ENCODE measurements around the gene NTRK2.
"Not testable (repeated sequence)": the region's sequence is repeated elsewhere in the genome, so short reads cannot be mapped to it uniquely, and the experiment has no call there.

NTRK2 gene

GRCh38 chr9:84898188-84898587 lies 228.7 kb downstream of the NTRK2 start:
- H3K4me3 ChIP-seq (ENCODE audit: low read length), result no peak overlapping the region
- no peak for DNase-seq (ENCODE audit: low read depth)
- TF ChIP-seq CTCF (conservative IDR thresholded peaks at IDR 0.05; ENCODE audit: low read depth, low read length), result no peak

GRCh38 chr9:84898618-84899017 lies 229.1 kb downstream of the NTRK2 start:
- not testable (repeated sequence) for DNase-seq (ENCODE audit: low read depth); H3K4me3 ChIP-seq (ENCODE audit: low read length)

GRCh38 chr9:84899326-84899725 lies 229.8 kb downstream of the NTRK2 start:
- no peak for DNase-seq (ENCODE audit: low read depth)
- no peak overlapping the region for H3K4me3 ChIP-seq (ENCODE audit: low read length)
- no peak for TF ChIP-seq CTCF (conservative IDR thresholded peaks at IDR 0.05; ENCODE audit: low read depth, low read length)

GRCh38 chr9:84900421-84900820 lies 230.9 kb downstream of the NTRK2 start:
- no peak for DNase-seq (ENCODE audit: low read depth)
- H3K4me3 ChIP-seq (ENCODE audit: low read length), result no peak overlapping the region
- TF ChIP-seq CTCF (conservative IDR thresholded peaks at IDR 0.05; ENCODE audit: low read depth, low read length), result no peak

- peak; percentile 10 for DNase-seq (ENCODE audit: low read depth)
- no peak overlapping the region for H3K4me3 ChIP-seq (ENCODE audit: low read length)
- TF ChIP-seq CTCF (conservative IDR thresholded peaks at IDR 0.05; ENCODE audit: low read depth, low read length), result no peak
Measured at GRCh38 chr9:84903963-84904362, 234.4 kb downstream of the NTRK2 start.

GRCh38 chr9:84916769-84917168 lies 247.2 kb downstream of the NTRK2 start:
- no peak for DNase-seq (ENCODE audit: low read depth)
- H3K4me3 ChIP-seq (ENCODE audit: low read length), result no peak overlapping the region
- TF ChIP-seq CTCF (conservative IDR thresholded peaks at IDR 0.05; ENCODE audit: low read depth, low read length), result no peak

- no peak overlapping the region for H3K4me3 ChIP-seq (ENCODE audit: low read length)
- no peak for TF ChIP-seq CTCF (conservative IDR thresholded peaks at IDR 0.05; ENCODE audit: low read depth, low read length)
- no peak for DNase-seq (ENCODE audit: low read depth)
Measured at GRCh38 chr9:84917366-84918070, 248.0 kb downstream of the NTRK2 start.
